ENCODE results near the gene OSBP2. TPM values are rescaled to one million over a fixed set of nuclear protein-coding genes. Genes with fewer than 3 reads are reported as not detected.
"Not testable (repeated sequence)": the region's sequence is repeated elsewhere in the genome, so short reads cannot be mapped to it uniquely, and the experiment has no call there.

The OSBP2 gene
- total and polyA plus RNA-seq, 9 donors, result 1.3 to 5.1 (median 1.4) TPM

GRCh38 chr22:30774566-30774965 is 79.9 kb downstream of the OSBP2 start:
- 90 to 94% (median 92%) methylated on average over 4 of the region's 4 CpGs for WGBS, 3 donors

GRCh38 chr22:30776476-30776875 is 81.8 kb downstream of the OSBP2 start:
- intact Hi-C loops (cut with DNase I), result loop anchor here in 1 of 4 donors (10.0 kb wide), 1 partner anchor 148 kb away; no protein-coding TSS in a partner anchor
- Histone ChIP-seq H3K36me3 (no peaks in the 10 kb centered on the region), H3K27ac (no peak overlapping the region), H3K4me1 (ENCODE audit: insufficient read depth) (no peaks in the 10 kb centered on the region), H3K4me3 (no peak overlapping the region), H3K27me3 (no peaks in the 10 kb centered on the region), H3K9me3 (no peaks in the 10 kb centered on the region)
- DNase-seq, result no peak
- no peak for TF ChIP-seq EP300 (IDR thresholded peaks at IDR 0.05)
- TF ChIP-seq POLR2A (IDR thresholded peaks at IDR 0.05), result no peak
- no peak for TF ChIP-seq CTCF (IDR thresholded peaks at IDR 0.05)
- WGBS, 3 donors, result 71 to 76% (median 71%) methylated on average over 3 of the region's 3 CpGs

More at GRCh38 chr22:30774566-30774965, 79.9 kb downstream of the OSBP2 start:
- Histone ChIP-seq H3K4me3 (no peak overlapping the region), H3K36me3 (no peaks in the 10 kb centered on the region), H3K27me3 (no peaks in the 10 kb centered on the region), H3K9me3 (no peaks in the 10 kb centered on the region), H3K4me1 (ENCODE audit: insufficient read depth) (no peaks in the 10 kb centered on the region), H3K27ac (no peak overlapping the region)
- DNase-seq, result no peak
- intact Hi-C loops (cut with DNase I), result loop anchor here in 1 of 4 donors (10.0 kb wide), 1 partner anchor 150 kb away; no protein-coding TSS in a partner anchor
- TF ChIP-seq CTCF (IDR thresholded peaks at IDR 0.05) (no peak), POLR2A (IDR thresholded peaks at IDR 0.05) (no peak), EP300 (IDR thresholded peaks at IDR 0.05) (no peak)

- H3K36me3 ChIP-seq; H3K27ac ChIP-seq; H3K9me3 ChIP-seq; H3K4me1 ChIP-seq (ENCODE audit: insufficient read depth); H3K4me3 ChIP-seq; H3K27me3 ChIP-seq; DNase-seq: not testable (repeated sequence)
- intact Hi-C loops (cut with DNase I), result loop anchor here in 1 of 4 donors (10.0 kb wide), 1 partner anchor 148 kb away; no protein-coding TSS in a partner anchor
- WGBS, 3 donors, result 52 to 63% (median 55%) methylated on average over 6 of the region's 6 CpGs
These were observed 82.5 kb downstream of the OSBP2 start for GRCh38 chr22:30777146-30777545.

GRCh38 chr22:30777587-30777986 is 82.9 kb downstream of the OSBP2 start:
- Histone ChIP-seq H3K27ac (no peak overlapping the region), H3K27me3 (no peaks in the 10 kb centered on the region), H3K4me1 (ENCODE audit: insufficient read depth) (no peaks in the 10 kb centered on the region), H3K36me3 (no peaks in the 10 kb centered on the region), H3K4me3 (no peak overlapping the region), H3K9me3 (no peaks in the 10 kb centered on the region)
- 20 to 43% (median 35%) methylated on average over 3 of the region's 3 CpGs for WGBS, 3 donors
- intact Hi-C loops (cut with DNase I), result loop anchor here in 1 of 4 donors (10.0 kb wide), 1 partner anchor 147 kb away; no protein-coding TSS in a partner anchor
- TF ChIP-seq POLR2A (IDR thresholded peaks at IDR 0.05) (no peak), CTCF (IDR thresholded peaks at IDR 0.05) (no peak), EP300 (IDR thresholded peaks at IDR 0.05) (no peak)
- DNase-seq, result no peak

- Histone ChIP-seq H3K27ac (no peak overlapping the region), H3K9me3 (no peaks in the 10 kb centered on the region), H3K27me3 (no peaks in the 10 kb centered on the region), H3K4me1 (ENCODE audit: insufficient read depth) (no peaks in the 10 kb centered on the region), H3K36me3 (no peaks in the 10 kb centered on the region), H3K4me3 (no peak overlapping the region)
- DNase-seq, result no peak
- 76 to 86% (median 76%) methylated on average over 5 of the region's 5 CpGs for WGBS, 3 donors
- intact Hi-C loops (cut with DNase I), result loop anchor here in 1 of 4 donors (10.0 kb wide), 1 partner anchor 147 kb away; no protein-coding TSS in a partner anchor
- TF ChIP-seq POLR2A (IDR thresholded peaks at IDR 0.05), result no peak
- TF ChIP-seq CTCF (IDR thresholded peaks at IDR 0.05), result no peak
- no peak for TF ChIP-seq EP300 (IDR thresholded peaks at IDR 0.05)
These were observed 83.6 kb downstream of the OSBP2 start for GRCh38 chr22:30778261-30778660.
